ENCODE data around the gene ARL4C. TPM values are rescaled to one million over a fixed set of nuclear protein-coding genes. Genes with fewer than 3 reads are reported as not detected.

The ARL4C gene
- total RNA-seq, 4 donors from 2014 or later, result 20.5 to 62.7 (median 47.0) TPM

DNA sequence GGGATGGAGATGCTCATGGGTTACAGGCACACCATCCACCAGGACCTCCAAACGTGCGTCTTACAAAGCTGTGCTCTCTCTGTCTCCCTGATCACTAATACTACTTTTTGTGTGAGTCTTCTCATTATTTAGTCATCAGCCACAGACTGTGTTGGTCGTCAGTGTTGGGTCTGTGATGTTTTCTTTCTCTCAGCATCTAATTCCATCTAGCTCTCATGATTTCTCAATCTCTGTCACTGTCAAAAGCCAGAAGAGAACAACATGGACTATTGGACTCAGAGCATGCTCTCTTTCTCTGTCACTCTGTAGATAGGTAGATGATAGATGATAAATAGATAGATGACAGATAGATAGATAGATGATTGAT is 6.0 kb upstream of the ARL4C start:
- TF ChIP-seq POLR2A (IDR thresholded peaks at IDR 0.05), result no peak
- TF ChIP-seq, protein P1, sequence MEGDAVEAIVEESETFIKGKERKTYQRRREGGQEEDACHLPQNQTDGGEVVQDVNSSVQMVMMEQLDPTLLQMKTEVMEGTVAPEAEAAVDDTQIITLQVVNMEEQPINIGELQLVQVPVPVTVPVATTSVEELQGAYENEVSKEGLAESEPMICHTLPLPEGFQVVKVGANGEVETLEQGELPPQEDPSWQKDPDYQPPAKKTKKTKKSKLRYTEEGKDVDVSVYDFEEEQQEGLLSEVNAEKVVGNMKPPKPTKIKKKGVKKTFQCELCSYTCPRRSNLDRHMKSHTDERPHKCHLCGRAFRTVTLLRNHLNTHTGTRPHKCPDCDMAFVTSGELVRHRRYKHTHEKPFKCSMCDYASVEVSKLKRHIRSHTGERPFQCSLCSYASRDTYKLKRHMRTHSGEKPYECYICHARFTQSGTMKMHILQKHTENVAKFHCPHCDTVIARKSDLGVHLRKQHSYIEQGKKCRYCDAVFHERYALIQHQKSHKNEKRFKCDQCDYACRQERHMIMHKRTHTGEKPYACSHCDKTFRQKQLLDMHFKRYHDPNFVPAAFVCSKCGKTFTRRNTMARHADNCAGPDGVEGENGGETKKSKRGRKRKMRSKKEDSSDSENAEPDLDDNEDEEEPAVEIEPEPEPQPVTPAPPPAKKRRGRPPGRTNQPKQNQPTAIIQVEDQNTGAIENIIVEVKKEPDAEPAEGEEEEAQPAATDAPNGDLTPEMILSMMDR (IDR thresholded peaks at IDR 0.05), result no peak
- 61 to 74% methylated on average over 3 of the region's 3 CpGs for WGBS, 2 donors
- no peak for DNase-seq (ENCODE audit: low spot score in 2 of 2)
- intact Hi-C loops (cut with DNase I; ENCODE audit: low total_unique reads), result loop anchor here (5.0 kb wide), 1 partner anchor 216 kb away; no protein-coding TSS in a partner anchor
- no peak overlapping the region for H3K4me3 ChIP-seq (ENCODE audit: low read depth, poor library complexity, severe bottlenecking)

DNA sequence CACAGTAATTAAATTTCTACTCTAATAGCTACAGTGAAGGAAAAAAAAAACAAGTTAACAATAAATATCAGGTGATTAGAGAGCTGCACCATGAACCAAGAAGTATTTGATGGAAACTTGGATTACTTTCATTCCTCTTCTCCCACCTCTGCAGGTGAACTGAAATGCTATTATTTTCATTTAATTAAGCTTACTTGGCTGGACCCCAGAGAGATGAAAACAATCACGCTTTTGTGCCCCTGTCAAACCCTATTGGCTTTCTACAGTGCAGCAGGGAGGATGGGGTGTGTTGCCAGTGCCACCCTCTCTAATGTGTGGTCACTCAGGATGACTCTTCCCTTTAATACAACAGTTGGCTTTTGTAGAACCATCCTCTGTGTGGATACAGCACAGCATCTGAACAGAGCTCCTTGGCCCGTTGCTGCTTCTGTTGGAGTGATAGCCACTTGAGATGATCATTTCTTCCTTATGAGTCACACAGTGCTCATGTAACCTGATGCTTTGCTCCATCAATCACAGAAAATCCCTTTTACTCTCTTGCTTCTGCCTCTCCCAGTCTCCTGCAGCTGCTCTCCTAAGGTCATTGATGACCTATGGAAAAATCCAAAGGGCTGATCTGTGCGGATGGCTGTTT is 5.5 kb upstream of the ARL4C start:
- DNase-seq (ENCODE audit: low spot score in 2 of 2), result no peak
- no peak for TF ChIP-seq POLR2A (IDR thresholded peaks at IDR 0.05)
- TF ChIP-seq, protein P1 (IDR thresholded peaks at IDR 0.05), result no peak
- 53 to 56% methylated on average over 3 of the region's 3 CpGs for WGBS, 2 donors

DNA sequence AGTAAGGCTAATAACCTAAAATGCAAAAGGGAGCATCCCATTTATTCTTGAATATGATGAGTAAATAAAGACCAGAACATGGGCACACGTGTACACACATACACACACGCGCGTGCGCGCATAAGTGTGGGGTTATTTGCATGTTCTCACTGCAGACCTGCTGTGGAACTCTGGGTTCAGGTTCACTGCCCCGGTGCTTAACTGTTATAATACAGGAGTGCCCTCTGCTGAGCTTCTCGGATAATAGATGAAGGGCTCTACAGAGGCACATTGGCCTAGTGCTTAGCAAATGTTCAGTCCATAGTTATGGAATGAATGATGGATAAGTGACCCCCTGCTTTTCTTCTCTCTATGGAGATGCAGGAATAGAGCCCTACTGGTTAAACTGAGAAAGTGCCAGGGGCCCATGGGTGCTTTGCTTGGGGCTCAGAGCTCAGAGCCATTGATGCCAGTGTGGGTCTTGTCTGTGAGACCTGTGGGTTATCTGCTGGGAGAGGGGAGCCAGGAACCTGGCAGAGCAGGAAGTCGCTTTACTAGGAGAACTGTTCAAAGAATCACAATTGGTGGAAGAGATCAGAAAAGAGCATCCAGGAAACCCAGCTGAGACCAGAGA is 3.6 kb upstream of the ARL4C start:
- intact Hi-C loops (cut with DNase I; ENCODE audit: low total_unique reads), result loop anchor here (5.0 kb wide), 1 partner anchor 213 kb away; no protein-coding TSS in a partner anchor
- WGBS, 2 donors, result 32 to 39% methylated on average over 9 of the region's 9 CpGs
- DNase-seq (ENCODE audit: low spot score in 2 of 2), result peak in 1 of 2 donors; percentile 68

More for the DNA sequence above, 5.5 kb upstream of the ARL4C start:
- H3K4me3 ChIP-seq (ENCODE audit: low read depth, poor library complexity, severe bottlenecking), result no peak overlapping the region
- intact Hi-C loops (cut with DNase I; ENCODE audit: low total_unique reads), result loop anchor here (5.0 kb wide), 1 partner anchor 215 kb away; no protein-coding TSS in a partner anchor

DNA sequence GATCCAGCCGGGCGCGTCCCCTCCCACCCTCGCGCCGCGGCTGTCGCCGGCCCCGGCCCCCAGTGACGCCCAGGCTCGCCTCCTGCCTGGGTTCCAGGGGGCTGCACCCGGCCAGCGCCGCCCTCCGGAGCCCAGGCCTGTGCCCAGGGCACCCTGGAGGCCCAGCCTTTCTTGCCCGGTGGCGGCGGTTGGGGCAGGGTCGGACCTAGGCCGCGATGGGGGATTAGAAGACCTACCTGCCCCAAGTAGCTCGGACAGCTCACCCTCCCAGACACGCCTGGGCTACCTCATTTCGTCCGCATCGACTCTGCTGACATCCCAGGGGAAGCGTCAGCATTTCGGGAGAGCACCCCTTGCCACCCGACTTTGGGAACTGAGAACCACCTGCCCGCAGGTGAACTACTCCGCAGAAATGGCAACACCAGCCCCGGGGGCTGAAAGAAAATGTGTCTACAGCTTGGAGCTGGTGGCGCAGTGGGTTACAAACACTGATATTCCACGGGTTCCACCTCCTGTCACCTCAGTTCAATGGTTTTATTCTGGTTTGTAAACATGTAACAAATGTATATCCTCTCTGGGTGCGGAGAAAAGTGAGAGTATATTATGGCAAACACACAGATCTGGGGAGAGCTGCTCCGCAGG is 834 bp upstream of the ARL4C start:
- WGBS, 2 donors, result 70 to 86% methylated on average over 24 to 26 of the region's 37 CpGs
- intact Hi-C loops (cut with DNase I; ENCODE audit: low total_unique reads), result loop anchor here (5.0 kb wide), 1 partner anchor 360 kb away; no protein-coding TSS in a partner anchor
- DNase-seq (ENCODE audit: low spot score in 2 of 2), result peak in 1 of 2 donors; percentile 88
- TF ChIP-seq, protein P1 (IDR thresholded peaks at IDR 0.05), result no peak
- no peak for TF ChIP-seq POLR2A (IDR thresholded peaks at IDR 0.05)
- no peak overlapping the region for H3K4me3 ChIP-seq (ENCODE audit: low read depth, poor library complexity, severe bottlenecking)

More for the DNA sequence above, 3.6 kb upstream of the ARL4C start:
- TF ChIP-seq POLR2A (IDR thresholded peaks at IDR 0.05), result no peak
- TF ChIP-seq, protein P1 (IDR thresholded peaks at IDR 0.05), result no peak
- H3K4me3 ChIP-seq (ENCODE audit: low read depth, poor library complexity, severe bottlenecking), result no peak overlapping the region

DNA sequence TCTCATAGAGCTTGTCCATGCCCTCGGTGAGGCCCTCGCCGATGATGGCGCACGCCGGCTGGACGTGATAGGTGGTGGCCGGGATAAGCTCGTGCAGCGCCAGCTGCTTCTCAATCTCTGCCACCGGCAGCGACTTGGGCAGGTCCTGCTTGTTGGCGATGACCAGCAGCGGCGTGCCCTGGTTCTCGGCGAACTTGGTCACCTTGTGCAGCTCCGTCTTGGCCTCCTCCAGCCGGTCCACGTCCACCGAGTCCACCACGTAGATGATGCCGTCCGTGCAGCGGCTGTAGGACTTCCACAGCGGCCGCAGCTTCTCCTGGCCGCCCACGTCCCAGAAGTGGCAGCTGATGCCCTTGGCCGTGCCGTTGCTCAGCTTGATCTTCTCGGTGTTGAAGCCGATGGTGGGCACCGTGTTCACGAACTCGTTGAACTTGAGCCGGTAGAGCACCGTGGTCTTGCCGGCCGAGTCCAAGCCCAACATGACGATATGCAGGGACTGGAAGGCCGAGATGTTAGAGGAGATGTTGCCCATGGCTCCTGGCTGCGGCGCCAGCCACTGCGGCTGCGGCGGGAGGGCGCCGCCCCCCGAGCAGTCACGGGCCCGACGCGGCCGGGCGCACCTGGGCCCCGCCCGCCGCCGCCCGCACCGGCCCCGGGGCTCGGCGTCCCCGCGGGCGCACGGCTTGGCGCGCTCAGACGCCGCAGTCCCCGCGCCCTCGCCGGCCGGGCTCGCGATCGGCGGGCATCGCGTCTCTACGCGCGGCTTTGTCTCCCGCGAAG is 636 bp downstream of the ARL4C start:
- intact Hi-C loops (cut with DNase I; ENCODE audit: low total_unique reads), result loop anchor here (5.0 kb wide), 1 partner anchor 359 kb away; no protein-coding TSS in a partner anchor
- DNase-seq (ENCODE audit: low spot score in 2 of 2), result peak; percentile 32 to 88
- WGBS, 2 donors, result 1% methylated on average over 37 to 52 of the region's 89 CpGs
- TF ChIP-seq, protein P1 (IDR thresholded peaks at IDR 0.05), result no peak
- no peak for TF ChIP-seq POLR2A (IDR thresholded peaks at IDR 0.05)
- peak overlapping the region; percentile 49 for H3K4me3 ChIP-seq (ENCODE audit: low read depth, poor library complexity, severe bottlenecking)

Measured in lower leg skin (tissue), 4 donors.